NK-92 (cell line): ENCODE data around the gene HS2ST1.

Experiments used
- DNase-seq: peaks from one replicate; lab custom pipeline; 2025; ENCODE audit not compliant: unreplicated experiment; lab: John Stamatoyannopoulos, UW

The HS2ST1 gene

GRCh38 chr1:87104945-87105344 is 190.5 kb downstream of the HS2ST1 start:
- DNase-seq, result no peak

- no peak for DNase-seq
Observed at GRCh38 chr1:87106144-87106543, 191.7 kb downstream of the HS2ST1 start.

GRCh38 chr1:87106867-87107266 is 192.4 kb downstream of the HS2ST1 start:
- DNase-seq, result no peak

GRCh38 chr1:87108228-87108627 is 193.8 kb downstream of the HS2ST1 start:
- no peak for DNase-seq

- no peak for DNase-seq
Observed at GRCh38 chr1:87108814-87109411, 194.5 kb downstream of the HS2ST1 start.

- DNase-seq, result no peak
Observed at GRCh38 chr1:87111659-87112371, 197.4 kb downstream of the HS2ST1 start.

- DNase-seq, result no peak
Observed at GRCh38 chr1:87113313-87113712, 198.9 kb downstream of the HS2ST1 start.

GRCh38 chr1:87115317-87115890 is 201.0 kb downstream of the HS2ST1 start:
- no peak for DNase-seq

- DNase-seq, result no peak
Observed at GRCh38 chr1:87115891-87116290, 201.5 kb downstream of the HS2ST1 start.

GRCh38 chr1:87117761-87118368 is 203.4 kb downstream of the HS2ST1 start:
- DNase-seq, result no peak

- no peak for DNase-seq
Observed at GRCh38 chr1:87119541-87120140, 205.2 kb downstream of the HS2ST1 start.

- DNase-seq, result no peak
Observed at GRCh38 chr1:87120779-87121178, 206.3 kb downstream of the HS2ST1 start.

GRCh38 chr1:87121711-87122163 is 207.3 kb downstream of the HS2ST1 start:
- DNase-seq, result no peak

- no peak for DNase-seq
Observed at GRCh38 chr1:87122243-87122642, 207.8 kb downstream of the HS2ST1 start.

GRCh38 chr1:87123610-87124009 is 209.2 kb downstream of the HS2ST1 start:
- DNase-seq, result no peak

- no peak for DNase-seq
Observed at GRCh38 chr1:87126886-87127505, 212.6 kb downstream of the HS2ST1 start.

GRCh38 chr1:87127581-87127980 is 213.1 kb downstream of the HS2ST1 start:
- DNase-seq, result no peak

- no peak for DNase-seq
Observed at GRCh38 chr1:87129038-87129437, 214.6 kb downstream of the HS2ST1 start.

GRCh38 chr1:87129606-87130005 is 215.2 kb downstream of the HS2ST1 start:
- no peak for DNase-seq

GRCh38 chr1:87130438-87130837 is 216.0 kb downstream of the HS2ST1 start:
- DNase-seq, result no peak

- DNase-seq, result no peak
Observed at GRCh38 chr1:87131809-87132283, 217.4 kb downstream of the HS2ST1 start.
